Endothelial cell of umbilical vein (primary cell): ENCODE measurements around the gene MT1G. TPM values are rescaled to one million over a fixed set of nuclear protein-coding genes. Genes with fewer than 3 reads are reported as not detected.

Source experiments
- BruUV-seq: library from RNA; stranded (reverse); fragments of 400-500 nt; replicated peaks from 2 replicates; lab custom pipeline; 2021; lab: Mats Ljungman, UMichigan
- CTCF ChIA-PET: fragments of 300-600, 350-600 bp; sonication (Branson Sonifier 250); formaldehyde crosslinking; loops from one replicate; lab custom pipeline; 2021; ENCODE audit warnings: antibody characterized with exemption, inconsistent platforms; lab: Charles Lee
- POLR2A ChIA-PET: fragments of 300-600, 350-600 bp; sonication (Branson Sonifier 250); formaldehyde crosslinking; loops from one replicate; lab custom pipeline; 2021; ENCODE audit warnings: antibody characterized with exemption, inconsistent platforms; lab: Charles Lee
- DNase-seq: peaks from one replicate; pipeline ENCODE4 v3.0.0-alpha.2; 2011; ENCODE audit warnings: low read depth, low spot score
- FAIRE-seq: peaks from 2 replicates; lab custom pipeline; 2011; peaks lifted over from hg19 to GRCh38; lab: Jason Lieb, UNC
- H2AFZ ChIP-seq: 2 replicates; pipeline ENCODE4 v1.6.0; 2012; ENCODE audit warnings: low read depth, low read length, control low read depth, inconsistent platforms
- H3K27ac ChIP-seq: 2 replicates; pipeline ENCODE4 v1.5.1; 2011; ENCODE audit warnings: low read depth, mild to moderate bottlenecking, control low read depth, low read length, moderate library complexity; ENCODE audit not compliant: insufficient read depth
- H3K27me3 ChIP-seq, 2 experiments: 2 replicates each; pipeline versions ENCODE4 v1.6.0 to v1.6.1; 2011; ENCODE audit warnings: low read length in 2 of 2, mixed read lengths in 1 of 2; ENCODE audit not compliant: control insufficient read depth in 2 of 2, insufficient read depth in 2 of 2
- H3K36me3 ChIP-seq, 2 experiments: 2 replicates in 1 of 2; 3 replicates in 1 of 2; pipeline ENCODE4 v1.5.1; 2011; ENCODE audit warnings: low read length in 2 of 2, mild to moderate bottlenecking in 1 of 2, moderate library complexity in 1 of 2; ENCODE audit not compliant: control insufficient read depth in 2 of 2, insufficient read depth in 2 of 2; ENCODE audit errors: extremely low read depth in 1 of 2
- H3K4me1 ChIP-seq: 3 replicates; pipeline ENCODE4 v1.5.1; 2011; ENCODE audit warnings: mild to moderate bottlenecking, low read length; ENCODE audit not compliant: control insufficient read depth, insufficient read depth; ENCODE audit errors: extremely low read depth
- H3K4me2 ChIP-seq: 2 replicates; pipeline ENCODE4 v1.6.1; 2011; ENCODE audit warnings: low read length, control low read depth, mixed read lengths; ENCODE audit not compliant: insufficient read depth
- H3K4me3 ChIP-seq, 3 experiments: fragments of 200-600 bp in 1 of 3; sonication (generic), shearing (Covaris generic) in 1 of 3; replicated peaks in 1 of 3; 2 replicates each; pipeline ENCODE4 v1.5.1; 2011 to 2016; ENCODE audit warnings: control low read depth in 3 of 3, low read length in 3 of 3, mild to moderate bottlenecking in 2 of 3, inconsistent platforms in 1 of 3, low read depth in 1 of 3, moderate library complexity in 1 of 3; ENCODE audit not compliant: insufficient read depth in 1 of 3
- H3K79me2 ChIP-seq: 2 replicates; pipeline ENCODE4 v1.6.0; 2012; ENCODE audit warnings: low read length, inconsistent platforms; ENCODE audit not compliant: control insufficient read depth, insufficient read depth
- H3K9ac ChIP-seq: replicated peaks from 2 replicates; pipeline ENCODE3; 2011; ENCODE audit warnings: low read length, control low read depth; ENCODE audit not compliant: insufficient read depth; ENCODE audit errors: extremely low read depth
- H3K9me1 ChIP-seq: replicated peaks from 3 replicates; pipeline ENCODE4 v1.6.0; 2011; ENCODE audit warnings: mild to moderate bottlenecking, low read length; ENCODE audit not compliant: control insufficient read depth, insufficient read depth; ENCODE audit errors: extremely low read depth
- H3K9me3 ChIP-seq: replicated peaks from 2 replicates; pipeline ENCODE4 v1.5.1; 2012; ENCODE audit warnings: low read length, inconsistent platforms; ENCODE audit not compliant: control insufficient read depth, insufficient read depth
- H4K20me1 ChIP-seq: replicated peaks from 2 replicates; pipeline ENCODE3; 2011; ENCODE audit warnings: mild to moderate bottlenecking, low read length; ENCODE audit not compliant: control insufficient read depth, insufficient read depth; ENCODE audit errors: extremely low read depth
- CTCF ChIP-seq, 2 donors: IDR thresholded peaks; 1 replicate in 1 of 2; 2 replicates in 1 of 2; pipeline ENCODE4 v1.5.1; 2011; ENCODE audit warnings: low read length in 2 of 2, mild to moderate bottlenecking in 2 of 2, moderate library complexity in 2 of 2, control low read depth in 1 of 2, inconsistent platforms in 1 of 2, low read depth in 1 of 2; ENCODE audit not compliant: insufficient read depth in 1 of 2; ENCODE audit errors: extremely low read depth in 1 of 2
- EZH2 ChIP-seq: IDR thresholded peaks from 2 replicates; pipeline ENCODE4 v1.6.1; 2012; ENCODE audit warnings: borderline replicate concordance, low read depth, mild to moderate bottlenecking, moderate library complexity, low read length, inconsistent platforms; ENCODE audit not compliant: severe bottlenecking
- FOS ChIP-seq: IDR thresholded peaks from 2 replicates; pipeline ENCODE4 v1.6.1; 2011; ENCODE audit warnings: mild to moderate bottlenecking, low read length, moderate library complexity, borderline replicate concordance; ENCODE audit not compliant: insufficient read depth
- GATA2 ChIP-seq: IDR thresholded peaks from 2 replicates; pipeline ENCODE4 v1.7.0; 2011; ENCODE audit warnings: low read depth, mild to moderate bottlenecking, moderate library complexity, mixed read lengths, low read length; ENCODE audit not compliant: insufficient read length, insufficient read depth
- JUN ChIP-seq: IDR thresholded peaks from 2 replicates; pipeline ENCODE4 v1.6.1; 2011; ENCODE audit warnings: borderline replicate concordance, low read depth; ENCODE audit not compliant: insufficient read length, insufficient read depth
- MAX ChIP-seq: IDR thresholded peaks from 2 replicates; pipeline ENCODE4 v1.6.1; 2011; ENCODE audit not compliant: insufficient read depth, insufficient read length
- MYC ChIP-seq: IDR thresholded peaks from one replicate; pipeline ENCODE4 v1.6.1; 2011; ENCODE audit warnings: mild to moderate bottlenecking, low read depth, low read length
- POLR2A ChIP-seq: IDR thresholded peaks from 2 replicates; pipeline ENCODE4 v1.6.1; 2012; ENCODE audit warnings: low read depth, mild to moderate bottlenecking, control low read depth, low read length
- POLR2AphosphoS5 ChIP-seq: IDR thresholded peaks from 2 replicates; pipeline ENCODE4 v1.6.1; 2012; ENCODE audit warnings: low read depth, mild to moderate bottlenecking, control low read depth, low read length, moderate library complexity; ENCODE audit not compliant: insufficient read depth
- dilution Hi-C: fragments of 300-500 bp; cut with MboI; formaldehyde crosslinking; loops from one replicate; pipeline ENCODE4 v1.15.0; 2019; ENCODE audit warnings: low sequenced_read_pairs; ENCODE audit not compliant: extremely low pct_ligation_motif_present
- intact Hi-C: fragments of 100-400 bp; cut with micrococcal nuclease; formaldehyde crosslinking; loops from one replicate; pipeline ENCODE4 v1.10.0; 2022
- polyA plus RNA-seq, 4 experiments: library from polyadenylated mRNA; depleted of rRNA in 3 of 4; stranded (reverse) in 3 of 4; unstranded in 1 of 4; fragments of >200 nt; gene quantifications; 2 replicates each; pipeline versions ENCODE4 v1.2.1 to v1.2.3, GENCODE V29; 2011 to 2012; ENCODE audit warnings: missing spikeins in 1 of 4
- total RNA-seq: library from RNA; stranded (reverse); gene quantifications from 2 replicates; pipeline ENCODE4 v1.2.3, GENCODE V29; 2021

The MT1G gene
- total and polyA plus RNA-seq, 2 donors (not counting 3 experiments of a cell fraction or from before 2014, with no cell fraction given): not detected

- Histone ChIP-seq H3K36me3 (no peaks in the 10 kb centered on the region), H4K20me1 (no peaks in the 10 kb centered on the region), H3K27me3 (no peaks in the 10 kb centered on the region), H3K79me2 (no peaks in the 10 kb centered on the region), H3K9me1 (no peaks in the 10 kb centered on the region), H3K9me3 (no peaks in the 10 kb centered on the region), H3K4me3 (no peak overlapping the region), H3K4me1 (no peaks in the 10 kb centered on the region), H3K27ac (no peak overlapping the region), H2AFZ (no peak overlapping the region), H3K4me2 (no peak overlapping the region), H3K9ac (no peak overlapping the region)
- ChIA-PET POLR2A (no interaction called here), CTCF (interaction anchor here (0.9 to 1.7 kb wide), 2 partner anchors 10 to 47 kb away, joined by 3 to 5 read pairs; no protein-coding TSS in a partner anchor)
- DNase-seq: no peak
- no peak for FAIRE-seq
- BruUV-seq: no TSS peak
- TF ChIP-seq CTCF (IDR thresholded peaks at IDR 0.05; ENCODE audit: extremely low read depth in 1 of 2, insufficient read depth in 1 of 2, low read depth in 1 of 2, low read length in 2 of 2): no peak
- TF ChIP-seq MAX: no peak
- no peak for TF ChIP-seq GATA2
- no peak for TF ChIP-seq MYC
- no peak for TF ChIP-seq POLR2AphosphoS5
- no peak for TF ChIP-seq JUN
- TF ChIP-seq EZH2: no peak
- TF ChIP-seq FOS: no peak
- TF ChIP-seq POLR2A: no peak
- intact Hi-C loops: no loop called here
- dilution Hi-C loops: no loop called here
Observed at GRCh38 chr16:56690420-56691122, 22.7 kb upstream of the MT1G start.
